Activated CD8-positive, alpha-beta memory T cell treated with anti-CD3 and anti-CD28 coated beads, Interleukin-2, amount 50 U/mL, for 4 hours (primary cell): ENCODE results near the gene ZNF541.

ENCODE experiments used
- DNase-seq: peaks from one replicate; pipeline ENCODE4 v3.0.0-alpha.2; 2020

The ZNF541 gene

GRCh38 chr19:47540748-47541147 is 32.2 kb downstream of the ZNF541 start:
- DNase-seq, result no peak

GRCh38 chr19:47539747-47540311 is 33.1 kb downstream of the ZNF541 start:
- no peak for DNase-seq

GRCh38 chr19:47538812-47539211 is 34.1 kb downstream of the ZNF541 start:
- DNase-seq, result no peak

GRCh38 chr19:47537493-47537892 is 35.5 kb downstream of the ZNF541 start:
- no peak for DNase-seq

- DNase-seq, result no peak
Observed at GRCh38 chr19:47534628-47535027, 38.3 kb downstream of the ZNF541 start.

GRCh38 chr19:47531640-47532387 is 41.1 kb downstream of the ZNF541 start:
- DNase-seq, result no peak

GRCh38 chr19:47529018-47529742 is 43.8 kb downstream of the ZNF541 start:
- no peak for DNase-seq

GRCh38 chr19:47526798-47527197 is 46.1 kb downstream of the ZNF541 start:
- DNase-seq, result no peak

GRCh38 chr19:47523473-47523872 is 49.5 kb downstream of the ZNF541 start:
- no peak for DNase-seq
